Keratinocyte (primary cell): ENCODE results near the gene ZNF804B. TPM values are rescaled to one million over a fixed set of nuclear protein-coding genes. Genes with fewer than 3 reads are reported as not detected.

Source experiments
- DNase-seq: peaks from one replicate; pipeline ENCODE4 v3.0.0-alpha.2; 2011; ENCODE audit warnings: low read depth, missing footprints, low spot score
- FAIRE-seq: peaks from 2 replicates; lab custom pipeline; 2011; peaks lifted over from hg19 to GRCh38; lab: Jason Lieb, UNC
- H2AFZ ChIP-seq: 2 replicates; pipeline ENCODE4 v1.6.0; 2012; ENCODE audit warnings: low read length, control low read depth, inconsistent platforms; ENCODE audit not compliant: control insufficient read depth
- H3K27ac ChIP-seq: 2 replicates; pipeline ENCODE4 v1.5.1; 2011; ENCODE audit warnings: low read length; ENCODE audit not compliant: control insufficient read depth, insufficient read depth
- H3K27me3 ChIP-seq: 3 replicates; pipeline ENCODE4 v1.6.0; 2011; ENCODE audit warnings: low read length; ENCODE audit not compliant: control insufficient read depth, insufficient read depth; ENCODE audit errors: extremely low read depth
- H3K36me3 ChIP-seq, 2 experiments: 2 replicates in 1 of 2; 3 replicates in 1 of 2; pipeline ENCODE4 v1.5.1; 2011; ENCODE audit warnings: low read length in 2 of 2, mild to moderate bottlenecking in 1 of 2; ENCODE audit not compliant: control insufficient read depth in 2 of 2, insufficient read depth in 2 of 2; ENCODE audit errors: extremely low read depth in 1 of 2
- H3K4me1 ChIP-seq: 3 replicates; pipeline ENCODE4 v1.5.1; 2011; ENCODE audit warnings: low read length; ENCODE audit not compliant: control insufficient read depth, insufficient read depth; ENCODE audit errors: extremely low read depth
- H3K4me2 ChIP-seq: 3 replicates; pipeline ENCODE4 v1.6.0; 2011; ENCODE audit warnings: low read depth, low read length; ENCODE audit not compliant: control insufficient read depth, insufficient read depth; ENCODE audit errors: extremely low read depth
- H3K4me3 ChIP-seq, 3 experiments: fragments of 200-600 bp in 1 of 3; sonication (generic) in 1 of 3; 2 replicates in 2 of 3; 3 replicates in 1 of 3; pipeline ENCODE4 v1.5.1; 2011 to 2016; ENCODE audit warnings: low read length in 3 of 3, mild to moderate bottlenecking in 3 of 3, control low read depth in 2 of 3, inconsistent platforms in 1 of 3, low read depth in 1 of 3, mixed read lengths in 1 of 3, mixed run types in 1 of 3, moderate library complexity in 1 of 3; ENCODE audit not compliant: control insufficient read depth in 2 of 3, insufficient read depth in 2 of 3; ENCODE audit errors: extremely low read depth in 1 of 3
- H3K79me2 ChIP-seq: 2 replicates; pipeline ENCODE4 v1.6.0; 2012; ENCODE audit warnings: low read length; ENCODE audit not compliant: control insufficient read depth, insufficient read depth
- H3K9ac ChIP-seq: 3 replicates; pipeline ENCODE4 v1.6.0; 2011; ENCODE audit warnings: low read length; ENCODE audit not compliant: control insufficient read depth, insufficient read depth; ENCODE audit errors: extremely low read depth
- H3K9me1 ChIP-seq: 3 replicates; pipeline ENCODE4 v1.6.0; 2011; ENCODE audit warnings: low read length; ENCODE audit not compliant: control insufficient read depth, insufficient read depth; ENCODE audit errors: extremely low read depth
- H3K9me3 ChIP-seq: 2 replicates; pipeline ENCODE4 v1.5.1; 2012; ENCODE audit warnings: low read depth, low read length; ENCODE audit not compliant: control insufficient read depth
- H4K20me1 ChIP-seq: 3 replicates; pipeline ENCODE4 v1.6.0; 2011; ENCODE audit warnings: low read length; ENCODE audit not compliant: control insufficient read depth, insufficient read depth; ENCODE audit errors: extremely low read depth
- EZH2 ChIP-seq: IDR thresholded peaks from one replicate; pipeline ENCODE4 v1.6.1; 2012; ENCODE audit warnings: inconsistent platforms, mild to moderate bottlenecking, low read length, moderate library complexity
- dilution Hi-C: fragments of 300-500 bp; cut with MboI; formaldehyde crosslinking; loops from one replicate; pipeline ENCODE4 v1.7.0; 2020; ENCODE audit warnings: low sequenced_read_pairs; ENCODE audit not compliant: extremely low pct_ligation_motif_present
- polyA plus RNA-seq, 5 experiments: library from polyadenylated mRNA; depleted of rRNA in 3 of 5; stranded (reverse) in 3 of 5; stranded (forward) in 1 of 5; unstranded in 1 of 5; fragments of >200 nt; gene quantifications; 1 replicate in 1 of 5; 2 replicates in 3 of 5; 3 replicates in 1 of 5; pipeline versions ENCODE4 v1.2.1 to v1.2.3, GENCODE V29; 2011 to 2012; ENCODE audit warnings: missing spikeins in 2 of 5, low read depth in 1 of 5, low replicate concordance in 1 of 5
- TF ChIP-seq, protein P1 (sequence below), 3 experiments: IDR thresholded peaks in 1 of 3; conservative IDR thresholded peaks in 1 of 3; optimal IDR thresholded peaks in 1 of 3; 2 replicates in 2 of 3; 3 replicates in 1 of 3; pipeline versions ENCODE3 to v1.5.1; 2011; ENCODE audit warnings: low read length in 3 of 3, mild to moderate bottlenecking in 3 of 3, moderate library complexity in 2 of 3, control low read depth in 1 of 3, inconsistent platforms in 1 of 3; ENCODE audit not compliant: insufficient read depth in 2 of 3; ENCODE audit errors: extremely low read depth in 1 of 3

ZNF804B gene
- polyA plus RNA-seq, 1 donor (not counting 4 experiments of a cell fraction or from before 2014, with no cell fraction given) = not detected

DNA sequence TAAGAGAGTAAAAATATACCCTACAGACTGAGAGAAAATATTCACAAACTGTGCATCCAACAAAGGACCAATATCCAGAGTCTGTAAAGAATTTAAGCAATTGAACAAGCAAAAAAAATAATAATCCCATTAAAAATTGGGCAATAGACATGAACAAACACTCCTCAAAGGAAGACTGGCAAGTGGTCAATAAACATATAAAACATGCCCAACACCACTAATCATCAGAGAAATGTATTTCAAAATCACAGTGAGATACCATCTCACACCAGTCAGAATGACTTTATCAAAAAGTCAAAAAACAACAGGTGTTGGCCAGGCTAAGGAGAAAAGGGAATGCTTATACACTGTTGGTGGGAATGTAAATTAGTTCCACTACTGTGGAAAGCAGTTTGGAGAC lies 21.9 kb upstream of the ZNF804B start:
- Histone ChIP-seq H3K9ac (no peak overlapping the region), H3K27me3 (no peaks in the 10 kb centered on the region), H3K9me3 (no peaks in the 10 kb centered on the region), H3K9me1 (no peaks in the 10 kb centered on the region), H2AFZ (no peak overlapping the region), H3K36me3 (no peaks in the 10 kb centered on the region), H3K79me2 (no peaks in the 10 kb centered on the region), H3K4me1 (no peaks in the 10 kb centered on the region), H3K4me3 (no peak overlapping the region), H4K20me1 (no peaks in the 10 kb centered on the region), H3K4me2 (no peak overlapping the region), H3K27ac (no peak overlapping the region)
- no peak for DNase-seq
- TF ChIP-seq, protein P1, sequence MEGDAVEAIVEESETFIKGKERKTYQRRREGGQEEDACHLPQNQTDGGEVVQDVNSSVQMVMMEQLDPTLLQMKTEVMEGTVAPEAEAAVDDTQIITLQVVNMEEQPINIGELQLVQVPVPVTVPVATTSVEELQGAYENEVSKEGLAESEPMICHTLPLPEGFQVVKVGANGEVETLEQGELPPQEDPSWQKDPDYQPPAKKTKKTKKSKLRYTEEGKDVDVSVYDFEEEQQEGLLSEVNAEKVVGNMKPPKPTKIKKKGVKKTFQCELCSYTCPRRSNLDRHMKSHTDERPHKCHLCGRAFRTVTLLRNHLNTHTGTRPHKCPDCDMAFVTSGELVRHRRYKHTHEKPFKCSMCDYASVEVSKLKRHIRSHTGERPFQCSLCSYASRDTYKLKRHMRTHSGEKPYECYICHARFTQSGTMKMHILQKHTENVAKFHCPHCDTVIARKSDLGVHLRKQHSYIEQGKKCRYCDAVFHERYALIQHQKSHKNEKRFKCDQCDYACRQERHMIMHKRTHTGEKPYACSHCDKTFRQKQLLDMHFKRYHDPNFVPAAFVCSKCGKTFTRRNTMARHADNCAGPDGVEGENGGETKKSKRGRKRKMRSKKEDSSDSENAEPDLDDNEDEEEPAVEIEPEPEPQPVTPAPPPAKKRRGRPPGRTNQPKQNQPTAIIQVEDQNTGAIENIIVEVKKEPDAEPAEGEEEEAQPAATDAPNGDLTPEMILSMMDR (optimal IDR thresholded peaks at IDR 0.05 in 1 of 3, IDR thresholded peaks at IDR 0.05 in 1 of 3, conservative IDR thresholded peaks at IDR 0.05 in 1 of 3; ENCODE audit: extremely low read depth in 1 of 3, insufficient read depth in 2 of 3, low read length in 3 of 3) = no peak
- no peak for TF ChIP-seq EZH2
- dilution Hi-C loops = no loop called here
- no peak for FAIRE-seq

DNA sequence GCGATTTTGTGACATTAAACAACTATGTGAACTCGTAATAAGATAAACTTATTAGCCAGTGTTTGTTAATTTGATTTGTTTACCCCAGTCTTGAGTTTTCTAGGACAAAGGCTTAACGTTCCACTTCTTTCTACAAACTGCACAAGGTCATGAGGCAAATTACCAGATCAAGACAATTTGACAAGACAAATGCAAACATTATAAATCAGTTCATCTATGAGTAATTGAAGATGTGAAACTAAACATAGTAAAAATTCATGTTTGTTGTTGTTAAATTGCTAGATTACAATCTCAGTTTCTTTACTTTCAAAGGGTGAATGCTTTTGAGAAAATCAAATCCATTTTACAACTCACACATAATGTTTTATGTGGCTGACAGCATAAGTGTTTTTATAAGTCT lies 13.4 kb upstream of the ZNF804B start:
- FAIRE-seq = no peak
- Histone ChIP-seq H3K9me3 (no peaks in the 10 kb centered on the region), H3K27me3 (no peaks in the 10 kb centered on the region), H3K36me3 (no peaks in the 10 kb centered on the region), H3K4me2 (no peak overlapping the region), H3K9me1 (no peaks in the 10 kb centered on the region), H2AFZ (no peak overlapping the region), H3K4me1 (no peaks in the 10 kb centered on the region), H3K4me3 (no peak overlapping the region), H3K9ac (no peak overlapping the region), H4K20me1 (no peaks in the 10 kb centered on the region), H3K79me2 (no peaks in the 10 kb centered on the region), H3K27ac (no peak overlapping the region)
- dilution Hi-C loops = no loop called here
- DNase-seq = no peak
- TF ChIP-seq EZH2 = no peak
- TF ChIP-seq, protein P1 (optimal IDR thresholded peaks at IDR 0.05 in 1 of 3, IDR thresholded peaks at IDR 0.05 in 1 of 3, conservative IDR thresholded peaks at IDR 0.05 in 1 of 3; ENCODE audit: extremely low read depth in 1 of 3, insufficient read depth in 2 of 3, low read length in 3 of 3) = no peak
